ENCODE results near the gene SERBP1.

- TF ChIP-seq FOSL1 (IDR thresholded peaks at IDR 0.05; ENCODE audit: low read depth) (no peak), TCF7L2 (IDR thresholded peaks at IDR 0.05; ENCODE audit: borderline replicate concordance, extremely low read depth, insufficient read depth, insufficient read length) (no peak), CTCF (IDR thresholded peaks at IDR 0.05 in 2 of 3, conservative IDR thresholded peaks at IDR 0.05 in 1 of 3; ENCODE audit: borderline replicate concordance in 1 of 3, insufficient read depth in 1 of 3, low read depth in 2 of 3, low read length in 2 of 3) (no peak), EZH2 (IDR thresholded peaks at IDR 0.05) (no peak), POLR2AphosphoS5 (IDR thresholded peaks at IDR 0.05; ENCODE audit: low read depth, low read length) (no peak)
Measured at GRCh38 chr1:67446893-67447292, 16.7 kb upstream of the SERBP1 start.
